Glutamatergic neuron (in vitro differentiated cells): ENCODE data around the gene PROCA1. TPM values are rescaled to one million over a fixed set of nuclear protein-coding genes. Genes with fewer than 3 reads are reported as not detected.

Experiments used
- DNase-seq: peaks from one replicate; pipeline ENCODE4 v3.0.0; 2022
- H3K27ac Mint-ChIP-seq: one replicate; pipeline ENCODE4 v1.8.0; 2020; ENCODE audit warnings: mild to moderate bottlenecking, mixed read lengths, inconsistent platforms; ENCODE audit not compliant: unreplicated experiment
- H3K27me3 Mint-ChIP-seq: one replicate; pipeline ENCODE4 v1.8.0; 2020; ENCODE audit warnings: mild to moderate bottlenecking, moderate library complexity, mixed read lengths, inconsistent platforms; ENCODE audit not compliant: unreplicated experiment
- H3K36me3 Mint-ChIP-seq: one replicate; pipeline ENCODE4 v1.8.0; 2020; ENCODE audit warnings: mild to moderate bottlenecking, mixed read lengths, inconsistent platforms; ENCODE audit not compliant: unreplicated experiment
- H3K4me1 Mint-ChIP-seq: one replicate; pipeline ENCODE4 v1.8.0; 2020; ENCODE audit warnings: mild to moderate bottlenecking, low read depth, mixed read lengths, inconsistent platforms; ENCODE audit not compliant: unreplicated experiment
- H3K4me3 Mint-ChIP-seq: one replicate; pipeline ENCODE4 v1.8.0; 2020; ENCODE audit warnings: mild to moderate bottlenecking, mixed read lengths, inconsistent platforms; ENCODE audit not compliant: unreplicated experiment
- H3K9me3 Mint-ChIP-seq: one replicate; pipeline ENCODE4 v1.8.0; 2020; ENCODE audit warnings: mild to moderate bottlenecking, moderate library complexity, mixed read lengths, inconsistent platforms; ENCODE audit not compliant: unreplicated experiment
- CTCF ChIP-seq: fragments of 200-600 bp; sonication (generic); IDR thresholded peaks from one replicate; pipeline ENCODE4 v1.5.0; 2021; ENCODE audit not compliant: partially characterized antibody, unreplicated experiment
- long read RNA-seq: library from polyadenylated mRNA; unstranded; transcript quantifications from one replicate; pipeline ENCODE4 v2.0.0, GENCODE V29; 2020; ENCODE audit not compliant: unreplicated experiment
- total RNA-seq: library from RNA; stranded (reverse); fragmentation: NEBNext Ultra II Directional; extraction: Animal tissue kit (Norgen Biotek cat#: 25700); gene quantifications from one replicate; pipeline ENCODE4 v1.2.1, GENCODE V29; 2021; ENCODE audit not compliant: unreplicated experiment

PROCA1 gene, protein sequence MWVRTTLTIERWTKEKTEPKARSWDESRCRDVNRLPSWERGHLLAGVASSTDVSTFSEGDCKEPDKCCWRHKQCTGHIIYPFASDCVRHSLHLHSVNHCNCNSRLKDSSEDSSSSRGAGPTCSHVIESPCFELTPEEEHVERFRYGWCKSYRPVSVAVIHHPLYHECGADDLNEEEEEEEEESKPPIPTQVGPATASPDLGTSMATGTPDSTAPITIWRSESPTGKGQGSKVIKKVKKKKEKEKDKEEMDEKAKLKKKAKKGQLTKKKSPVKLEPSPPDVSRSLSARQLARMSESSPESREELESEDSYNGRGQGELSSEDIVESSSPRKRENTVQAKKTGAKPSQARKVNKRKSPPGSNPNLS
- 36.5 TPM for total RNA-seq
- long read RNA-seq, partial matches to known transcripts: 0 of 8 reads
- long read RNA-seq, other reads (novel, unspliced or antisense): 3 of 8 reads

GRCh38 chr17:28711723-28712031, at the start of gene PROCA1:
Gene PROCA1 (minus strand): TSS chr17:28711888. CDS start chr17:28711660, 228 bp downstream.
- TF ChIP-seq CTCF: no peak
- H3K36me3 Mint-ChIP-seq: peaks cover 4% of the 10 kb centered on the region
- H3K27ac Mint-ChIP-seq: peak within 1 kb of the TSS; percentile 100
- peak; percentile 78 for DNase-seq
- H3K4me3 Mint-ChIP-seq: peak within 1 kb of the TSS; percentile 94
- H3K4me1 Mint-ChIP-seq: peaks cover 19% of the 10 kb centered on the region
- peaks cover 20% of the 10 kb centered on the region for H3K9me3 Mint-ChIP-seq
- H3K27me3 Mint-ChIP-seq: peaks cover 21% of the 10 kb centered on the region

GRCh38 chr17:28760601-28761562, 49.2 kb upstream of the PROCA1 start:
- Mint-ChIP-seq H3K27ac (peak overlapping the region; percentile 12), H3K9me3 (peaks cover 12% of the 10 kb centered on the region), H3K4me1 (no peaks in the 10 kb centered on the region), H3K36me3 (peaks cover 8% of the 10 kb centered on the region), H3K27me3 (peaks cover 3% of the 10 kb centered on the region), H3K4me3 (no peak overlapping the region)
- no peak for TF ChIP-seq CTCF
- no peak for DNase-seq

DNA sequence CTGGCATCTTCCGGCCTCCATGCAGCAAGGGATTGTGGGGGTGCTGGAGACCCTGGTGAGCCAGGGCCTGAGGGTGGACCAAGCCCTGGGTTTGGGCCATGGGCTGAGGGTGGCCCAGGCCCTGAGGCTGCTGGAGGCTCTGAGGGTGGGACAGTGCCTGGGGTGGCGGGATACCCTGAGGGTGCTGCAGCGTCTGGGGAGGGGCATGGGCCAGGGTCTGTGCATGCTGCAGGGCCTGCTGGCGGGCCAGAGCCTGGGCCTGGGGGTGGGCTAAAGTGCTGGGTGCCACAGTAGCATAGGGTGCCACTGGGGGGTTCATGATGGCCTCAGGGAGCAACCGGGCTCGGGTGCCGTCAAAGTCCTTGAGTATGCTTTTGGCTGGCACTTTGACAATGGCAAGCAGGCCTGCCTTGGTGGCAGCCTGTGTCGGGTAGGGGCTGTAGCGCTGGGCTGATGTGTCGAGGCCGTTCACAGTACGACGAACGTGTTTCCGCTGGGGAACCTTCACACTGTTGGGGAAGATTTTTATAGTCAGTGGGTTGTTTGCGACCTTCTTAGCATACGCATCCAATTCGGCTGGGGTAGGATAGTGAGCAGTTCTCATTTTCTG, 47.7 kb upstream of the PROCA1 start:
- H3K4me3 Mint-ChIP-seq: no peak overlapping the region
- H3K9me3 Mint-ChIP-seq: peaks cover 16% of the 10 kb centered on the region
- peaks cover 8% of the 10 kb centered on the region for H3K36me3 Mint-ChIP-seq

GRCh38 chr17:28758411-28759121, 46.9 kb upstream of the PROCA1 start:
- H3K27ac Mint-ChIP-seq: no peak overlapping the region
- H3K36me3 Mint-ChIP-seq: peaks cover 8% of the 10 kb centered on the region
- no peak overlapping the region for H3K4me3 Mint-ChIP-seq
- no peaks in the 10 kb centered on the region for H3K4me1 Mint-ChIP-seq
- peaks cover 17% of the 10 kb centered on the region for H3K9me3 Mint-ChIP-seq
- DNase-seq: no peak
- peaks cover 4% of the 10 kb centered on the region for H3K27me3 Mint-ChIP-seq
- no peak for TF ChIP-seq CTCF

More for the DNA sequence above, 47.7 kb upstream of the PROCA1 start:
- Mint-ChIP-seq H3K4me1 (no peaks in the 10 kb centered on the region), H3K27me3 (peaks cover 3% of the 10 kb centered on the region), H3K27ac (no peak overlapping the region)
- DNase-seq: no peak
- TF ChIP-seq CTCF: no peak
